ENCODE results near the gene NDUFB3. TPM values are rescaled to one million over a fixed set of nuclear protein-coding genes. Genes with fewer than 3 reads are reported as not detected.

NDUFB3 gene
- total RNA-seq, 2 donors from 2014 or later: 19.8 to 31.1 TPM

DNA sequence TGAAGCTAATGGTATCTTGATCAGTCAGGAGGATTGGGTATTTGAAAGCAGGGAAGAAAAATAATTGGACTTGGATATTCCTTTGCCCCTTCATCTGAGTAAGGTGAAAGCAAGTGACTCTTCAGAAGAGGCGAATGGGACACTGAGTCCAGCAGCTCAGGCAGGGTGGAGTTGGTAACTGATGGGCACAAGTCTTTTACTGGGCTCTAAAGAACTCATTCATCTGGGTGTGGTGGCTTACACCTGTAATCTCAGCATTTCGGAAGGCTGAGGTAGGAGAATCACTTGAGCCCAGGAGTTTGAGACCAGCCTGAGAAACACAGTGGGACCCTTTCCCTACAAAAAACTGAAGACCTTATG is 55.3 kb downstream of the NDUFB3 start:
- DNase-seq (no peak), ATAC-seq (no peak)
- TF ChIP-seq POLR2A (IDR thresholded peaks at IDR 0.05) (no peak), CTCF (IDR thresholded peaks at IDR 0.05) (no peak)
- WGBS, 2 donors: 58 to 60% methylated on average over 2 of the region's 2 CpGs
- Histone ChIP-seq H3K27me3 (no peaks in the 10 kb centered on the region), H3K4me1 (peaks cover 91% of the 10 kb centered on the region), H3K36me3 (replicated peaks in 1 of 2; ENCODE audit: insufficient read depth in 1 of 2, low read depth in 2 of 2) (no peaks in the 10 kb centered on the region), H3K9me3 (no peaks in the 10 kb centered on the region), H3K27ac (peak overlapping the region; percentile 34 to 100 (median 78)), H3K4me3 (no peak overlapping the region)
- intact Hi-C loops (cut with DNase I): no loop called here

- Histone ChIP-seq H3K36me3 (replicated peaks in 1 of 2; ENCODE audit: insufficient read depth in 1 of 2, low read depth in 2 of 2) (no peaks in the 10 kb centered on the region), H3K27me3 (no peaks in the 10 kb centered on the region), H3K4me1 (peaks cover 87% of the 10 kb centered on the region), H3K9me3 (no peaks in the 10 kb centered on the region), H3K4me3 (no peak overlapping the region), H3K27ac (peak overlapping the region; percentile 34 to 100 (median 78))
- no peak for ATAC-seq
- 29 to 34% methylated on average over 5 of the region's 5 CpGs for WGBS, 2 donors
- TF ChIP-seq POLR2A (IDR thresholded peaks at IDR 0.05) (peak in 1 of 3 donors; percentile 8), CTCF (IDR thresholded peaks at IDR 0.05) (no peak)
- intact Hi-C loops (cut with DNase I): no loop called here
- DNase-seq: no peak
Measured at GRCh38 chr2:201127570-201127969, 55.8 kb downstream of the NDUFB3 start.

- H3K27ac ChIP-seq: peak overlapping the region in 2 of 4 donors; percentile 77 to 100
Measured at GRCh38 chr2:201128033-201128432, 56.2 kb downstream of the NDUFB3 start.

GRCh38 chr2:201128933-201129505 is 57.2 kb downstream of the NDUFB3 start:
- TF ChIP-seq CTCF (IDR thresholded peaks at IDR 0.05): no peak
- TF ChIP-seq POLR2A (IDR thresholded peaks at IDR 0.05): peak in 1 of 3 donors; percentile 25
- no peaks in the 10 kb centered on the region for H3K27me3 ChIP-seq
- no peak overlapping the region for H3K4me3 ChIP-seq
- ATAC-seq (peak; percentile 56), DNase-seq (peak; percentile 39 to 69 (median 49))
- intact Hi-C loops (cut with DNase I): no loop called here
- 15 to 21% methylated on average over 4 of the region's 4 CpGs for WGBS, 2 donors
- H3K36me3 ChIP-seq (replicated peaks in 1 of 2; ENCODE audit: insufficient read depth in 1 of 2, low read depth in 2 of 2): peaks cover 0 to 2% of the 10 kb centered on the region in 2 donors
- H3K27ac ChIP-seq: peak overlapping the region; percentile 12 to 100 (median 57)
- H3K9me3 ChIP-seq: no peaks in the 10 kb centered on the region
- peaks cover 72% of the 10 kb centered on the region for H3K4me1 ChIP-seq

More at GRCh38 chr2:201128033-201128432, 56.2 kb downstream of the NDUFB3 start:
- intact Hi-C loops (cut with DNase I): no loop called here
- H3K4me3 ChIP-seq: no peak overlapping the region
- WGBS, 2 donors: 15 to 23% methylated on average over 1 of the region's 1 CpG
- H3K9me3 ChIP-seq: no peaks in the 10 kb centered on the region
- no peaks in the 10 kb centered on the region for H3K27me3 ChIP-seq
- no peaks in the 10 kb centered on the region for H3K36me3 ChIP-seq (replicated peaks in 1 of 2; ENCODE audit: insufficient read depth in 1 of 2, low read depth in 2 of 2)
- peaks cover 82% of the 10 kb centered on the region for H3K4me1 ChIP-seq
- no peak for TF ChIP-seq POLR2A (IDR thresholded peaks at IDR 0.05)
- no peak for TF ChIP-seq CTCF (IDR thresholded peaks at IDR 0.05)
- no peak for DNase-seq
- no peak for ATAC-seq

All from body of pancreas (tissue), 4 donors.